ENCODE measurements around the gene OPRM1. TPM values are rescaled to one million over a fixed set of nuclear protein-coding genes. Genes with fewer than 3 reads are reported as not detected.

OPRM1 gene
- total and polyA plus RNA-seq, 2 of the 8 experiments (the other 6 are each of a cell fraction or from before 2014, with no cell fraction given), result not detected

DNA sequence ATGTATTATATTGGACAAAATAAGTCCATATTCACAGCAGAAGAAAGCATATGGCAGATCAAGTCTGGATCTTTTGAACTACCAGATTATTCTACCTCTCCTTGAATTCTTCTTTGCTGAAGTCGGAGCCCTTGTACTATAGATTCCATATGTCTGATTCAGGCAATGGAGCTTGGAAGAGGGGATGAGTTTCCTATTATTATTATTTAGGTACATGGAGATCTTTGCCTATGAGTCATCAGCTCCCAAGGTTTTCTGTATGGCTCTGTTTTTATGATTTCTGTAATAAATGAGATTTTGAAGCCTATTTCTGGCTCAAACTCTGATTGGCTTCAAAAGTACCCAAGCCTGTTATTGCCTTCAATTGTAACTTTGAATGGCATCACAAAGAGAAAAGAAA lies 72.0 kb downstream of the OPRM1 start (continued):
- no peak for TF ChIP-seq ATF3 (IDR thresholded peaks at IDR 0.05; ENCODE audit: insufficient read depth, low read depth, low read length)
- TF ChIP-seq HDAC6 (IDR thresholded peaks at IDR 0.05; ENCODE audit: low read depth, low read length), result no peak
- no peak for TF ChIP-seq SP1 (IDR thresholded peaks at IDR 0.05; ENCODE audit: low read depth, low read length)
- TF ChIP-seq MAX (IDR thresholded peaks at IDR 0.05), result no peak
- no peak for TF ChIP-seq HDAC2 (IDR thresholded peaks at IDR 0.05; ENCODE audit: borderline replicate concordance in 1 of 2, low read depth in 2 of 2, low read length in 2 of 2)
- TF ChIP-seq CBX5 (IDR thresholded peaks at IDR 0.05; ENCODE audit: low read depth, low read length), result no peak

All from H1 (cell line).